Body of pancreas (tissue), 4 donors: ENCODE measurements around the gene MGLL.

Experiments
- CTCF ChIP-seq, 7 experiments: fragments of 450-650 bp in 4 of 7; fragments of 200-600 bp in 3 of 7; sonication (generic) in 3 of 7; IDR thresholded peaks; one replicate each; pipeline ENCODE4 v1.5.1; 2016 to 2019; ENCODE audit warnings: antibody characterized with exemption in 7 of 7
- POLR2A ChIP-seq, 3 donors: fragments of 450-650 bp; IDR thresholded peaks; one replicate each; pipeline ENCODE4 v1.6.1; 2016; ENCODE audit warnings: antibody characterized with exemption in 3 of 3, mild to moderate bottlenecking in 2 of 3

GRCh38 chr3:127647166-127647844, 175.0 kb downstream of the MGLL start:
- TF ChIP-seq CTCF (IDR thresholded peaks at IDR 0.05), result no peak
- no peak for TF ChIP-seq POLR2A (IDR thresholded peaks at IDR 0.05)
